Ascending aorta (tissue), 2 donors: ENCODE results near the gene IGFL1. TPM values are rescaled to one million over a fixed set of nuclear protein-coding genes. Genes with fewer than 3 reads are reported as not detected.
"Not testable (repeated sequence)": the region's sequence is repeated elsewhere in the genome, so short reads cannot be mapped to it uniquely, and the experiment has no call there.

ENCODE experiments used
- DNase-seq, 2 donors: peaks; one replicate each; pipeline ENCODE4 v3.0.0-alpha.2; 2019; ENCODE audit warnings: low spot score in 2 of 2
- H3K27ac ChIP-seq, 2 donors: fragments of 200-600 bp; sonication (generic); one replicate each; pipeline ENCODE4 v1.5.1; 2016 to 2017; ENCODE audit warnings: mild to moderate bottlenecking in 1 of 2
- H3K27me3 ChIP-seq: fragments of 200-600 bp; sonication (generic); one replicate; pipeline ENCODE4 v1.5.1; 2017
- H3K36me3 ChIP-seq, 2 donors: fragments of 200-600 bp; sonication (generic); one replicate each; pipeline ENCODE4 v1.5.1; 2016
- H3K4me1 ChIP-seq, 2 donors: fragments of 200-600 bp; sonication (generic); one replicate each; pipeline ENCODE4 v1.5.1; 2016 to 2017; ENCODE audit warnings: mild to moderate bottlenecking in 1 of 2
- H3K4me3 ChIP-seq, 2 donors: fragments of 200-600 bp; sonication (generic); one replicate each; pipeline ENCODE4 v1.5.1; 2016 to 2017; ENCODE audit warnings: mild to moderate bottlenecking in 1 of 2
- H3K9me3 ChIP-seq, 2 donors: fragments of 200-600 bp; sonication (generic); one replicate each; pipeline ENCODE4 v1.5.1; 2016
- CTCF ChIP-seq, 3 experiments: fragments of 200-600 bp in 2 of 3; fragments of 450-650 bp in 1 of 3; sonication (generic) in 2 of 3; IDR thresholded peaks; one replicate each; pipeline ENCODE4 v1.5.1; 2016 to 2019; ENCODE audit warnings: antibody characterized with exemption in 3 of 3, mild to moderate bottlenecking in 1 of 3, moderate library complexity in 1 of 3
- intact Hi-C: fragments of 100-400 bp; cut with DNase I; formaldehyde crosslinking; loops from one replicate; pipeline ENCODE4 v1.15.1; 2023
- total RNA-seq: library from RNA; depleted of rRNA; stranded (reverse); fragments of >200 nt; gene quantifications from one replicate; pipeline ENCODE4 v1.1.0, GENCODE V29; 2016

Gene IGFL1
- total RNA-seq, 1 donor from 2014 or later, result not detected

DNA sequence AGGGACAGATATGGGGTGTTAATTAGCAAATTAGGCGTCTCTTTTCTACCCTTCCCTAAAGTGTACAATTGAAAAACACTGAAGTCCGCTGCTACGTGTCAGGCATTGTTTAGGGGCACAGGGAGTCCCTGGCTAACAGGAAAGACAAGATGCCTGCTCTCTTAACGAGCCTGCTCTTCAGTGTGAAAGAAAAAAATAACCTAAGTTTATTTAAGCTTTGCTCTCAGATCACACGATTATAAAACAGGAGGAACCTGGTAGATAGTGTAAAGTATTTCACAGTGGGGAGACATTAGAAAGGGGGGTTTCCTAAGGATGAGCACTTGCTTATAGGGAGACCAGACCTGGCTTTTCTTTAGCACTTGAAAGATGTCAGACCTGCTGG, 42.8 kb upstream of the IGFL1 start:
- no peak overlapping the region for H3K4me3 ChIP-seq
- no peaks in the 10 kb centered on the region for H3K36me3 ChIP-seq
- no peaks in the 10 kb centered on the region for H3K9me3 ChIP-seq
- no peaks in the 10 kb centered on the region for H3K4me1 ChIP-seq
- TF ChIP-seq CTCF (IDR thresholded peaks at IDR 0.05), result no peak
- no peak overlapping the region for H3K27ac ChIP-seq
- no peaks in the 10 kb centered on the region for H3K27me3 ChIP-seq
- intact Hi-C loops, result no loop called here
- no peak for DNase-seq

DNA sequence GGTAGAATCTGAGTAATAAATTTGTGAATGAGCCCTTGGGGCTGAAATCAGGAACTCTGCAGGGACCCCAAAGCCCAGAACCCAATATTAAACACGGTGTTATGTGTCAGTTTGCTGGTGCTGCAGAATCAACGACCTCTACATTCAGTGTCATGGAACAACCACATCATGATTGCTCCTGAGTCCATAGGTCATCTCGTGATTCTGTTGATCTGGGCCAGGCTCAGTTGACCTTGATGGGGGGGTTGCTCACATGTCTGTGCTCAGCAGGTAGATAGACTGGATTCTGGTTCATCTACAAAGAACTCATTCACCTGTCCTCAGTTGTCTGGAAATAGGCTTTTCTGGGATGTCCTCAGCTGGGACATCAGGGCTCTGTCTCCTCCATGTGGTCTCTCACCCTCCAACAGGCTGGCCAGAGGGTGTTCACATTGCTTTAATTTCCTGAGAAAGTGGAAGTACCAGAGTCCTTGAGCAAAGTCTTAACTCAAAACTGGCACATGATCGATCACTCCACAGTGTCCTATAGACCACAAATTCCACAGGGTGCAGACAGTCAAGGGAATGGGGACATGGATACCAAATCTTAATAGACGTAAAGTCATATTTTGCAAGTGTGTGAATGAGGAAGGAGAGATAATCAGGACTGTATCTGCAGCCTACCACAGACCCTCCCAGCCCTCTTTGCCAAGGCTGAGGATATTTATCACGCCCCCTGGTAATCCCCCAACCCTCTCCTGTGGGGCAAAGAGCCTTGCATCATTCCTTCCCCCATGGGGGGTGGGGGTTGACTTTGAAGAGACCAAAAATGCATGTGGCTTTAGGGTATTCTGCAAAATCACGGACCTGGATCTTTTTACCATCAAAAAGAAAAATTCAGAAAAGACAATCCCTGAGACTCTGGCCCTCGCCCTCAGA, 39.3 kb upstream of the IGFL1 start:
- Histone ChIP-seq H3K36me3 (no peaks in the 10 kb centered on the region), H3K9me3 (no peaks in the 10 kb centered on the region), H3K27ac (no peak overlapping the region), H3K4me1 (no peaks in the 10 kb centered on the region), H3K27me3 (no peaks in the 10 kb centered on the region), H3K4me3 (no peak overlapping the region)
- no peak for DNase-seq
- intact Hi-C loops, result loop anchor here (2.0 kb wide), 1 partner anchor 107 kb away; no protein-coding TSS in a partner anchor
- TF ChIP-seq CTCF (IDR thresholded peaks at IDR 0.05), result no peak

- DNase-seq, result no peak
- Histone ChIP-seq H3K9me3 (no peaks in the 10 kb centered on the region), H3K4me1 (no peaks in the 10 kb centered on the region), H3K36me3 (no peaks in the 10 kb centered on the region), H3K27ac (no peak overlapping the region), H3K4me3 (no peak overlapping the region), H3K27me3 (no peaks in the 10 kb centered on the region)
- intact Hi-C loops, result no loop called here
- TF ChIP-seq CTCF (IDR thresholded peaks at IDR 0.05), result no peak
These were observed 38.2 kb upstream of the IGFL1 start for GRCh38 chr19:46191356-46191755.

- intact Hi-C loops, result no loop called here
- no peak overlapping the region for H3K27ac ChIP-seq
- TF ChIP-seq CTCF (IDR thresholded peaks at IDR 0.05), result no peak
- no peak for DNase-seq
- no peaks in the 10 kb centered on the region for H3K9me3 ChIP-seq
- no peak overlapping the region for H3K4me3 ChIP-seq
- H3K27me3 ChIP-seq, result no peaks in the 10 kb centered on the region
- no peaks in the 10 kb centered on the region for H3K4me1 ChIP-seq
- H3K36me3 ChIP-seq, result no peaks in the 10 kb centered on the region
These were observed 37.6 kb upstream of the IGFL1 start for GRCh38 chr19:46191972-46192371.

DNA sequence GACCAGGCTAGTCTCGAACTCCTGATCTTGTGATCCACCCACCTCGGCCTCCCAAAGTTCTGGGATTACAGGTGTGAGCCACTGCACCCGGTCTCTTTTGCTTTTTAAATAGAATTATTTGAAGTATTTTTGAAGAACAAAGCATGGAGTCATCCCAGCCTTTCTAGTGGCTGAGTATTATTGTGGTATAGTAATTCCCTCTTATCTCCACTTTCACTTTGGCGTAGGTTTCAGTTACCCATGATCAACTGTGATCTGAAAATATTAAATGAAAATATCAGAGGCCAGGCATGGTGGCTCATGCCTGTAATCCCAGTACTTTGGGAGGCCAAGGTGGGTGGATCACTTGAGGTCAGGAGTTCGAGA, 36.9 kb upstream of the IGFL1 start:
- DNase-seq, H3K4me1 ChIP-seq, H3K27me3 ChIP-seq, H3K36me3 ChIP-seq, H3K27ac ChIP-seq, H3K4me3 ChIP-seq, H3K9me3 ChIP-seq, intact Hi-C loops: not testable (repeated sequence)

DNA sequence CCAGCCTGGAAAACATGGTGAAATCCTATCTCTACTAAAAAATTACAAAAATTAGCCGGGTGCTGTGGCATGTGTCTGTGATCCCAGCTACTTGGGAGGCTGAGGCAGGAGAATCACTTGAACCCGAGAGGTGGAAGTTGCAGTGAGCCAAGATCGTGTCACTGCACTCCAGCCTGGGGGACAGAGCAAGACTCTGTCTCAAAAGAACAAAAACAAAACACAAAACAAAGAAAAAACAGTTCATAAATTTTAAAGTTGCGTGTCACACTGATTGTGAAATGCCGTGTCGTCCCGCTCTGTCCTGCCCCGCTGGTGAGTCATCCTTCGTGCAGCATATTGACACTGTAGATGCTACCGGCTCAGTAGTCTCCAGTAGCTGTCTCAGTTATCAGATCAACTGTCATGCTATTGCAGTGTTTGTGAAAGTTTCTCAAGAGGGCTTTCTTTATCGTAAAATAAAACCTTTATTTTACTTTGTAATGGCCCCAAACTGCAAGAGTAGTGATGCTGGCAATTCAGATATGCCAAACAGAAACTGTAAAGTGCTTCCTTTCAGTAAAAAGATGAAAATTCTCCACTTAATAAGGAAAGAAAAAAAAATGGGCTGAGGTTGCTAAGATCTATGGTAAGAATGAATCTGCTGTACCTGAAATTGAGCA, 36.4 kb upstream of the IGFL1 start:
- TF ChIP-seq CTCF (IDR thresholded peaks at IDR 0.05), result no peak
- intact Hi-C loops, result no loop called here
- H3K27ac ChIP-seq, result no peak overlapping the region
- H3K4me1 ChIP-seq, result no peaks in the 10 kb centered on the region
- no peak for DNase-seq
- H3K9me3 ChIP-seq, result no peaks in the 10 kb centered on the region
- no peaks in the 10 kb centered on the region for H3K36me3 ChIP-seq
- no peak overlapping the region for H3K4me3 ChIP-seq
- H3K27me3 ChIP-seq, result no peaks in the 10 kb centered on the region
